K562 (cell line): ENCODE results near the gene STPG4. TPM values are rescaled to one million over a fixed set of nuclear protein-coding genes. Genes with fewer than 3 reads are reported as not detected.

Experiments used
- E2F1 ChIP-seq: sonication (generic); formaldehyde crosslinking; IDR thresholded peaks from 2 replicates; pipeline ENCODE4 v1.8.1; 2023; ENCODE audit warnings: mild to moderate bottlenecking, missing genetic modification reagents, moderate library complexity
- MAZ ChIP-seq, 2 experiments: fragments of 450-650 bp in 1 of 2; sonication (generic) in 1 of 2; formaldehyde crosslinking; IDR thresholded peaks in 1 of 2; conservative IDR thresholded peaks in 1 of 2; 2 replicates each; pipeline versions ENCODE4 v1.4.0 to v1.5.0; 2020; ENCODE audit warnings: mild to moderate bottlenecking in 1 of 2, missing genetic modification reagents in 1 of 2
- PHB ChIP-seq: fragments of 250-450 bp; sonication (Bioruptor Pico); IDR thresholded peaks from 2 replicates; pipeline ENCODE4 v1.5.0; 2021
- TAF1 ChIP-seq: IDR thresholded peaks from 2 replicates; pipeline ENCODE4 v1.6.1; 2011; ENCODE audit warnings: mild to moderate bottlenecking, low read length, moderate library complexity; ENCODE audit not compliant: insufficient read depth, control insufficient read depth, severe bottlenecking; ENCODE audit errors: extremely low read depth
- TARDBP ChIP-seq: fragments of 450-650 bp; IDR thresholded peaks from 2 replicates; pipeline ENCODE4 v1.6.1; 2016
- ZKSCAN1 ChIP-seq: fragments of 150-350 bp; IDR thresholded peaks from 2 replicates; pipeline ENCODE4 v1.6.1; 2016; ENCODE audit warnings: low read depth, low read length
- ZNF444 ChIP-seq: fragments of 250-450 bp; sonication (Bioruptor Pico); IDR thresholded peaks from 2 replicates; pipeline ENCODE4 v1.4.0; 2020; ENCODE audit warnings: mild to moderate bottlenecking, moderate library complexity
- polyA plus RNA-seq, 8 experiments: library from polyadenylated mRNA; depleted of rRNA in 4 of 8; stranded (reverse) in 5 of 8; unstranded in 3 of 8; fragments of >200 nt; fragmentation: Nextera tagmentation in 2 of 8; fragmentation: Illumina TruSeq in 1 of 8; extraction: Ambion mirVana in 2 of 8; extraction: Trizol in 1 of 8; gene quantifications; 2 replicates each; pipeline versions ENCODE4 v1.2.1 to v1.2.3, GENCODE V29; 2011 to 2014; ENCODE audit warnings: inconsistent platforms in 1 of 8, missing spikeins in 1 of 8
- total RNA-seq, 7 experiments: library from RNA; depleted of rRNA in 6 of 7; stranded (reverse); fragments of >200 nt in 6 of 7; fragmentation: Illumina TruSeq in 2 of 7; extraction: Trizol in 2 of 7; gene quantifications; 2 replicates each; pipeline versions ENCODE4 v1.2.1 to v1.2.3, GENCODE V29; 2011 to 2021; ENCODE audit warnings: low replicate concordance in 1 of 7
- TF ChIP-seq, protein P1 (sequence below): fragments of 250-450 bp; sonication (Bioruptor Pico); IDR thresholded peaks from 2 replicates; pipeline ENCODE4 v1.4.0; 2020; ENCODE audit warnings: borderline replicate concordance

Gene STPG4
- total and polyA plus RNA-seq, 9 of the 15 experiments (the other 6 are each of a cell fraction or from before 2014, with no cell fraction given) = 0.10 to 0.68 (median 0.22) TPM; not detected in 6

- TF ChIP-seq E2F1 (CRISPR knock-in tag) (no peak), ZNF444 (no peak), MAZ (CRISPR knock-in tag; conservative IDR thresholded peaks at IDR 0.05 in 1 of 2, IDR thresholded peaks at IDR 0.05 in 1 of 2) (no peak), ZKSCAN1 (no peak), TAF1 (no peak), TARDBP (no peak), PHB (CRISPR knock-in tag) (no peak)
- TF ChIP-seq, protein P1, sequence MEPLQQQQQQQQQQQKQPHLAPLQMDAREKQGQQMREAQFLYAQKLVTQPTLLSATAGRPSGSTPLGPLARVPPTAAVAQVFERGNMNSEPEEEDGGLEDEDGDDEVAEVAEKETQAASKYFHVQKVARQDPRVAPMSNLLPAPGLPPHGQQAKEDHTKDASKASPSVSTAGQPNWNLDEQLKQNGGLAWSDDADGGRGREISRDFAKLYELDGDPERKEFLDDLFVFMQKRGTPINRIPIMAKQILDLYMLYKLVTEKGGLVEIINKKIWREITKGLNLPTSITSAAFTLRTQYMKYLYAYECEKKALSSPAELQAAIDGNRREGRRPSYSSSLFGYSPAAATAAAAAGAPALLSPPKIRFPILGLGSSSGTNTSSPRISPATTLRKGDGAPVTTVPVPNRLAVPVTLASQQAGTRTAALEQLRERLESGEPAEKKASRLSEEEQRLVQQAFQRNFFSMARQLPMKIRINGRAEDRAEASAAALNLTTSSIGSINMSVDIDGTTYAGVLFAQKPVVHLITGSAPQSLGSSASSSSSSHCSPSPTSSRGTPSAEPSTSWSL (CRISPR knock-in tag) = no peak
Measured at GRCh38 chr2:47129191-47129706, 25.9 kb downstream of the STPG4 start (continued).
